Measurements from ENCODE around the gene CSTF1. TPM values are rescaled to one million over a fixed set of nuclear protein-coding genes. Genes with fewer than 3 reads are reported as not detected.
A peak's percentile ranks its signal among the peaks of the same experiment; 100 is the strongest.

Gene CSTF1
- total RNA-seq, 1 experiment from 2014 or later: 60.2 TPM

GRCh38 chr20:56411759-56412472 lies 19.5 kb downstream of the CSTF1 start, which contains the start of gene CASS4:
CASS4 (plus strand) TSS chr20:56412260; CDS start chr20:56412459, 199 bp downstream.
- no peaks in the 10 kb centered on the region for H3F3A ChIP-seq (ENCODE audit: low read length, unreplicated experiment)
- intact Hi-C loops (cut with micrococcal nuclease): no loop called here
- ChIA-PET CTCF (no interaction called here), POLR2A (ENCODE audit: unreplicated experiment) (interaction anchor here (0.6 kb wide), 1 partner anchor 58 kb away, joined by 6 read pairs; no protein-coding TSS in a partner anchor)
- no peaks in the 10 kb centered on the region for H4K20me1 ChIP-seq (ENCODE audit: low read length)
- no peak within 1 kb of the TSS for H3K27ac ChIP-seq (ENCODE audit: low read length)
- no peaks in the 10 kb centered on the region for H3K9me2 ChIP-seq (replicated peaks; ENCODE audit: low read length)
- no peaks in the 10 kb centered on the region for H3K9me3 ChIP-seq (ENCODE audit: low read length)
- H2AFZ ChIP-seq (ENCODE audit: low read length): 0 out of 2 replicates have a peak within 1 kb of the TSS, but pooled peaks have one; percentile 20
- peaks cover 11% of the 10 kb centered on the region for H3K36me3 ChIP-seq (ENCODE audit: low read depth, low read length)
- no peak within 1 kb of the TSS for H3K9ac ChIP-seq (ENCODE audit: low read length)
- H3K79me2 ChIP-seq (ENCODE audit: low read length): no peaks in the 10 kb centered on the region
- H3K4me1 ChIP-seq (ENCODE audit: insufficient read depth, low read length): 0 out of 2 replicates have a peak, but pooled peaks cover 4% of the 10 kb centered on the region
- no peaks in the 10 kb centered on the region for H3K27me3 ChIP-seq (ENCODE audit: low read length)
- no peak within 1 kb of the TSS for H3K4me3 ChIP-seq (ENCODE audit: low read length)
- H3K4me2 ChIP-seq (ENCODE audit: low read length): peak within 1 kb of the TSS; percentile 40
- DNase-seq: peak; percentile 43
- BruUV-seq (replicated peaks): no TSS peak
- ATAC-seq: peak; percentile 31; the same call in 1 of the 2 replicates
- TF ChIP-seq CTCF (conservative IDR thresholded peaks at IDR 0.05; ENCODE audit: low read depth, low read length) (no peak), EZH2phosphoT487 (IDR thresholded peaks at IDR 0.05; ENCODE audit: borderline replicate concordance, low read length) (no peak), EZH2 (IDR thresholded peaks at IDR 0.05; ENCODE audit: low read length, unreplicated experiment) (no peak)

- Histone ChIP-seq H2AFZ (ENCODE audit: low read length) (0 out of 2 replicates have a peak overlapping the region, but pooled peaks have one; percentile 20), H3K4me2 (ENCODE audit: low read length) (peak overlapping the region; percentile 20; the same call in 1 of the 2 replicates), H3K27ac (ENCODE audit: low read length) (no peak overlapping the region), H3K9me3 (ENCODE audit: low read length) (no peaks in the 10 kb centered on the region), H3K4me3 (ENCODE audit: low read length) (no peak overlapping the region), H3K27me3 (ENCODE audit: low read length) (no peaks in the 10 kb centered on the region), H3K36me3 (ENCODE audit: low read depth, low read length) (peaks cover 6% of the 10 kb centered on the region), H3K4me1 (ENCODE audit: insufficient read depth, low read length) (0 out of 2 replicates have a peak, but pooled peaks cover 4% of the 10 kb centered on the region), H3K9ac (ENCODE audit: low read length) (no peak overlapping the region), H3K9me2 (replicated peaks; ENCODE audit: low read length) (no peaks in the 10 kb centered on the region), H3K79me2 (ENCODE audit: low read length) (no peaks in the 10 kb centered on the region), H4K20me1 (ENCODE audit: low read length) (no peaks in the 10 kb centered on the region), H3F3A (ENCODE audit: low read length, unreplicated experiment) (no peaks in the 10 kb centered on the region)
- BruUV-seq (replicated peaks): no TSS peak
- POLR2A ChIA-PET (ENCODE audit: unreplicated experiment): interaction anchor here (0.6 kb wide), 1 partner anchor 57 kb away, joined by 6 read pairs; no protein-coding TSS in a partner anchor
- DNase-seq (no peak), ATAC-seq (no peak)
- CTCF ChIA-PET: no interaction called here
- TF ChIP-seq EZH2phosphoT487 (IDR thresholded peaks at IDR 0.05; ENCODE audit: borderline replicate concordance, low read length) (no peak), EZH2 (IDR thresholded peaks at IDR 0.05; ENCODE audit: low read length, unreplicated experiment) (no peak), CTCF (conservative IDR thresholded peaks at IDR 0.05; ENCODE audit: low read depth, low read length) (no peak)
- intact Hi-C loops (cut with micrococcal nuclease): no loop called here
Measured at GRCh38 chr20:56412473-56412790, 20.0 kb downstream of the CSTF1 start.

- Histone ChIP-seq H2AFZ (ENCODE audit: low read length) (no peak overlapping the region), H3K36me3 (ENCODE audit: low read depth, low read length) (peaks cover 2% of the 10 kb centered on the region; the same call in 1 of the 2 replicates), H3K4me1 (ENCODE audit: insufficient read depth, low read length) (peaks cover 8% of the 10 kb centered on the region; the same call in 1 of the 2 replicates), H3F3A (ENCODE audit: low read length, unreplicated experiment) (no peaks in the 10 kb centered on the region), H3K9me3 (ENCODE audit: low read length) (no peaks in the 10 kb centered on the region), H3K9ac (ENCODE audit: low read length) (no peak overlapping the region), H4K20me1 (ENCODE audit: low read length) (no peaks in the 10 kb centered on the region), H3K4me2 (ENCODE audit: low read length) (no peak overlapping the region), H3K27ac (ENCODE audit: low read length) (no peak overlapping the region), H3K4me3 (ENCODE audit: low read length) (no peak overlapping the region), H3K27me3 (ENCODE audit: low read length) (no peaks in the 10 kb centered on the region), H3K79me2 (ENCODE audit: low read length) (no peaks in the 10 kb centered on the region), H3K9me2 (replicated peaks; ENCODE audit: low read length) (no peaks in the 10 kb centered on the region)
- DNase-seq (no peak), ATAC-seq (no peak)
- BruUV-seq (replicated peaks): no TSS peak
- TF ChIP-seq EZH2phosphoT487 (IDR thresholded peaks at IDR 0.05; ENCODE audit: borderline replicate concordance, low read length): no peak
- TF ChIP-seq EZH2 (IDR thresholded peaks at IDR 0.05; ENCODE audit: low read length, unreplicated experiment): no peak
- TF ChIP-seq CTCF (conservative IDR thresholded peaks at IDR 0.05; ENCODE audit: low read depth, low read length): no peak
- POLR2A ChIA-PET (ENCODE audit: unreplicated experiment): no interaction called here
- CTCF ChIA-PET: no interaction called here
- intact Hi-C loops (cut with micrococcal nuclease): no loop called here
Measured at GRCh38 chr20:56412949-56413348, 20.5 kb downstream of the CSTF1 start.

Measured in PC-3 (cell line).